ENCODE data around the gene GDPD2.

DNA sequence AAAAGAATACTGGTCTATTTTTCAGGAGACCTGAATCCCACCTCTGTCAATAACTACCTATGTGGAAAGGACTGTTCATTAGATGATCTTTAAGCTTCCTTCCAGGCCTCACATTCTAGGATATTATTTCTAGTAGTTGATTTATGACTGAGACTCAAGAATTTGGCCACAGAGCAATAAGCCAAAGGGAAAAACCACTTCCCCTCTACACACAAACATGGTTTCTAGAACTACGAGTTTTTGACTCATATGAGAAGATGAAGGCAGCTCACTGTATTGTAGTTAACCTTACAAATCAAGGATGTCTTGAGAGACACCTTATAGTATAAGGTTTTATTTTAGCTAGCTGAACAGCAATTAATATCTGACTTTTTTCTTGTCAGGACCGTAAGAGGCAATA is 36.9 kb upstream of the GDPD2 start:
- TF ChIP-seq CTCF (IDR thresholded peaks at IDR 0.05) (no peak), POLR2A (IDR thresholded peaks at IDR 0.05) (no peak)

All from heart left ventricle (tissue), 13 donors.